Smooth muscle cell (in vitro differentiated cells): ENCODE measurements around the gene MFAP4. TPM values are rescaled to one million over a fixed set of nuclear protein-coding genes. Genes with fewer than 3 reads are reported as not detected.

Source experiments
- DNase-seq: peaks from one replicate; lab custom pipeline; 2025; ENCODE audit not compliant: unreplicated experiment; lab: John Stamatoyannopoulos, UW
- H2AFZ ChIP-seq: fragments of 200-600 bp; sonication (generic); 2 replicates; pipeline ENCODE4 v1.6.0; 2016; ENCODE audit warnings: antibody characterized with exemption, low read depth, mild to moderate bottlenecking
- H3F3A ChIP-seq: fragments of 200-600 bp; sonication (generic); 2 replicates; pipeline ENCODE4 v1.6.0; 2017; ENCODE audit warnings: antibody characterized with exemption, low read depth
- H3K27ac ChIP-seq: fragments of 200-600 bp; sonication (generic); 2 replicates; pipeline ENCODE4 v1.5.1; 2016; ENCODE audit warnings: low read depth, mild to moderate bottlenecking
- H3K27me3 ChIP-seq: fragments of 200-600 bp; sonication (generic); 2 replicates; pipeline ENCODE4 v1.6.1; 2016; ENCODE audit warnings: low read depth, mild to moderate bottlenecking
- H3K36me3 ChIP-seq: fragments of 200-600 bp; sonication (generic); 2 replicates; pipeline ENCODE4 v1.5.1; 2016; ENCODE audit warnings: low read depth
- H3K4me1 ChIP-seq: fragments of 200-600 bp; sonication (generic); 2 replicates; pipeline ENCODE4 v1.5.1; 2016; ENCODE audit warnings: low read depth
- H3K4me2 ChIP-seq: fragments of 200-600 bp; sonication (generic); 2 replicates; pipeline ENCODE4 v1.6.0; 2016; ENCODE audit warnings: mild to moderate bottlenecking
- H3K4me3 ChIP-seq: fragments of 200-600 bp; sonication (generic); 2 replicates; pipeline ENCODE4 v1.5.1; 2016; ENCODE audit warnings: mild to moderate bottlenecking
- H3K79me2 ChIP-seq: fragments of 200-600 bp; sonication (generic); 2 replicates; pipeline ENCODE4 v1.6.0; 2016; ENCODE audit warnings: low read depth, mild to moderate bottlenecking
- H3K9ac ChIP-seq: fragments of 200-600 bp; sonication (generic); 2 replicates; pipeline ENCODE4 v1.6.0; 2016; ENCODE audit warnings: low read depth
- H3K9me3 ChIP-seq: fragments of 200-600 bp; sonication (generic); replicated peaks from 2 replicates; pipeline ENCODE4 v1.5.1; 2016; ENCODE audit warnings: low read depth
- H4K20me1 ChIP-seq: fragments of 200-600 bp; sonication (generic); 2 replicates; pipeline ENCODE4 v1.6.0; 2016; ENCODE audit warnings: low read depth
- WGBS: methylation state at CpG from one replicate; pipeline ENCODE4 v1.1.7; 2016; ENCODE audit warnings: low lambda C conversion rate; 5-methylcytosine and 5-hydroxymethylcytosine counted together
- polyA plus RNA-seq: library from polyadenylated mRNA; unstranded; fragments of >200 nt; fragmentation: Nextera tagmentation; extraction: Ambion mirVana; gene quantifications from 2 replicates; pipeline ENCODE4 v1.2.1, GENCODE V29; 2016
- total RNA-seq: library from RNA; depleted of rRNA; stranded (reverse); fragments of >200 nt; gene quantifications from 2 replicates; pipeline ENCODE4 v1.2.3, GENCODE V29; 2014
- TF ChIP-seq, protein P1 (sequence below): fragments of 200-600 bp; sonication (generic); IDR thresholded peaks from 2 replicates; pipeline ENCODE4 v1.5.1; 2017; ENCODE audit warnings: borderline replicate concordance, mild to moderate bottlenecking, antibody characterized with exemption; ENCODE audit not compliant: insufficient read depth, poor library complexity, severe bottlenecking

The MFAP4 gene
- total and polyA plus RNA-seq, 2 experiments from 2014 or later: 580 to 1,738 TPM

DNA sequence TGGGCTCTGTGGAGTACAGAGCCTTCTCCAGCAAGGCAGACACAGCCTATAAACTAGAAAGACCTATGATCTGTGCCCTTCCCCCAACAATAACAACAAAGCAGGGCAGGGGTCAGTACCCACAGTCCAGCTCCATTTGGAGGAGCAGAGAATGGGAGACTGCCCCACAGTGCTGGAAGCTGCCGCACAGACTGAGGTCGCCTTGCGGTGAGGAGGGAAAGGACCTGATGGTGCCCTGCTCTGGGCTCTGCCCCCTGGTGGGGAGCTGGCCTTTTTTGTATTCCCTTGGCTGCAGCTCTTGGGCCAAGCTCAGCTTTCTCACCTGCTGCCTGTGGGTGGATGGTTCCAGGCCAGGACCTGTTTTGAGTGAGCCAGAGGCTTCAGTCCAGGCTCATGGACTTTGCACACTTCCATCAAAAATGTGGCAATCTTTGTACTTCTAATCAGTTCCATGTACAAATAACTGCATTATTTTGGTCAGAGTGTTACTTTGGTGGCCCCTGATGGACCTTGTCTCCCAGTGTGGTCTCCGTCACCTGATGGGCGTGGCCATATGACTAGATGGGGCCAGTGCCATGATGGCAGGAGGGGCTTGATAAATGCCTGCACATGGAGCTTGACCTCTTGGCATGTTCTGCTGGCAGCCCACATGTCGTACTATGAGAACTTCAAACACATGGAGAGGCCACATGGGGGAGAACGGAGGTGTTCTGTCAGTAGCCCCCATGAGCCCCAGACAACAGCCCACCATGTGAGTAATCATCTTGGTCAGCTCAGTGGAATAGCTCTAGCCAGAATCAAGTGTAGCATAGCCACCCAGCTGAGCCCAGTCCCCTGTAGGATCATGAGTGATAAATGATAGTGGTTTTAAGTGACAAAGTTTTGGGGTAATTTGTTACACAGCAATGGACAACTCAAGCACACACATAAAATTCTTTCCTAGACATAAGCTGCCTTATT lies 48.7 kb downstream of the MFAP4 start:
- Histone ChIP-seq H2AFZ (no peak overlapping the region), H3K79me2 (no peaks in the 10 kb centered on the region), H3K4me3 (no peak overlapping the region), H3K9ac (no peak overlapping the region), H4K20me1 (no peaks in the 10 kb centered on the region), H3K4me2 (no peak overlapping the region), H3K27me3 (no peaks in the 10 kb centered on the region), H3K4me1 (peaks cover 5% of the 10 kb centered on the region), H3K36me3 (peaks cover 3% of the 10 kb centered on the region), H3K9me3 (no peaks in the 10 kb centered on the region), H3F3A (peaks cover 2% of the 10 kb centered on the region), H3K27ac (peak overlapping the region; percentile 8)
- whole genome bisulfite sequencing: 84% methylated on average over 7 of the region's 7 CpGs
- no peak for DNase-seq
- TF ChIP-seq, protein P1, sequence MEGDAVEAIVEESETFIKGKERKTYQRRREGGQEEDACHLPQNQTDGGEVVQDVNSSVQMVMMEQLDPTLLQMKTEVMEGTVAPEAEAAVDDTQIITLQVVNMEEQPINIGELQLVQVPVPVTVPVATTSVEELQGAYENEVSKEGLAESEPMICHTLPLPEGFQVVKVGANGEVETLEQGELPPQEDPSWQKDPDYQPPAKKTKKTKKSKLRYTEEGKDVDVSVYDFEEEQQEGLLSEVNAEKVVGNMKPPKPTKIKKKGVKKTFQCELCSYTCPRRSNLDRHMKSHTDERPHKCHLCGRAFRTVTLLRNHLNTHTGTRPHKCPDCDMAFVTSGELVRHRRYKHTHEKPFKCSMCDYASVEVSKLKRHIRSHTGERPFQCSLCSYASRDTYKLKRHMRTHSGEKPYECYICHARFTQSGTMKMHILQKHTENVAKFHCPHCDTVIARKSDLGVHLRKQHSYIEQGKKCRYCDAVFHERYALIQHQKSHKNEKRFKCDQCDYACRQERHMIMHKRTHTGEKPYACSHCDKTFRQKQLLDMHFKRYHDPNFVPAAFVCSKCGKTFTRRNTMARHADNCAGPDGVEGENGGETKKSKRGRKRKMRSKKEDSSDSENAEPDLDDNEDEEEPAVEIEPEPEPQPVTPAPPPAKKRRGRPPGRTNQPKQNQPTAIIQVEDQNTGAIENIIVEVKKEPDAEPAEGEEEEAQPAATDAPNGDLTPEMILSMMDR: peak; percentile 51

DNA sequence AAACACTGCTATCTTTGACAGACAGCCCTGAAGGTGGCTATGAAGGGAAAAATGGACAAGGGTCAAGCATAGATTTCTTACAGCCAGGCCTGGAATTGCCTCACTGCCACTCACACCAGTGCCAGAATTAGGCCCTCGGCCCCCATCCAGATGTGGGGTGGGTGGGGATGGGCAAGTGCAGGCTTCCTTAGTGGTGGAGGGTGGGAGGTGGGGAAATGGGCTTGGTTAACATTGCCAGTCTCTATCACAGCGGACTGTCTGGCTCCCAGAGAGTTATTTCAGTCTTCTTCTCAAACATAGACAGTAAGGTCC lies 49.3 kb downstream of the MFAP4 start:
- Histone ChIP-seq H3K27ac (peak overlapping the region; percentile 8), H3K9ac (no peak overlapping the region), H2AFZ (no peak overlapping the region), H3K27me3 (no peaks in the 10 kb centered on the region), H3F3A (peaks cover 2% of the 10 kb centered on the region), H3K4me3 (no peak overlapping the region), H4K20me1 (no peaks in the 10 kb centered on the region), H3K9me3 (no peaks in the 10 kb centered on the region), H3K79me2 (no peaks in the 10 kb centered on the region), H3K4me1 (peaks cover 5% of the 10 kb centered on the region), H3K4me2 (no peak overlapping the region), H3K36me3 (peaks cover 3% of the 10 kb centered on the region)
- WGBS: 58% methylated on average over 2 of the region's 2 CpGs
- TF ChIP-seq, protein P1: no peak
- no peak for DNase-seq

DNA sequence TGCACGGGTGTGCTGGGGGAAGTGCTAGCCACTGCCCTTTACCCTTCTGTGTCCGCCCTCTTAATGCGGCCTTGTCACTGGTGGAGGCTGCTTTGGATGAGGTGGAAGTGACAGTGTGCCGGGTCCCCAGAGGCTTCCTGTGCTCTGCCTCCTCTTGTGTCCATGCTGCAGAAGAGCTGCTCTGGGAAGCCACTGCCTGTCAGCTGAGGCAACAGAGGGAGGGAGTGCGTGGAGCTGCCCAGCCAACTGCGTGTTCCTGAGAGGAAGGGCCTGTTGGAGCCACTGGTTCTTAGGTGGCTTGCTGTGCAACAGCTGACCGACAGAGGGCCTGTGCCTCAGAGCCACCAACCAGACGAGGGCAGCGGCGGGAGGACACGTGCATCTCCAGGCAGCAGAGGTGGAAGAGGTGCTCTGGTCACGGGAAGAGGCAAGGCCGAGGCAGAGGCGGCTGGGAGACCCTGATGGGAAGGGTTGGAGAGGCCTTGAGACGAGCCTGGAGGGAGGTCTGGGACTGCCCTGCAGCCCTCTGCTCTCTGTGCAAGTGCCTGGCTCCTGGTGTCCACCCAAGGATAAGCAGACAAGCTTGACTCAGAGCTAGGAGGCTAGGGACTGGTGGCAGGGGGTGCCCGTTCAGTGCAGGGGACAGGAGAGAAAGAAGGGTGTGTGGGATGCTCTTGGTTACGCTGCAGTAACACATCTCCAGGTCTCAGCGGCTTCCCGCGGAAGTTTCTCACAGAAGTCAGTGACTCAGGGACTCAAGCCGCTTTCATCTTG lies 49.9 kb downstream of the MFAP4 start:
- WGBS: 57% methylated on average over 21 of the region's 21 CpGs
- H3K9ac ChIP-seq: no peak overlapping the region
- peaks cover 2% of the 10 kb centered on the region for H3F3A ChIP-seq
- TF ChIP-seq, protein P1: no peak
- no peak overlapping the region for H2AFZ ChIP-seq
- no peak overlapping the region for H3K4me2 ChIP-seq
- peaks cover 2% of the 10 kb centered on the region for H3K4me1 ChIP-seq
- H3K79me2 ChIP-seq: no peaks in the 10 kb centered on the region
- DNase-seq: no peak
- H3K36me3 ChIP-seq: peaks cover 3% of the 10 kb centered on the region
- no peaks in the 10 kb centered on the region for H4K20me1 ChIP-seq
- no peaks in the 10 kb centered on the region for H3K9me3 ChIP-seq
- no peak overlapping the region for H3K4me3 ChIP-seq
- peak overlapping the region; percentile 8 for H3K27ac ChIP-seq
- H3K27me3 ChIP-seq: no peaks in the 10 kb centered on the region
